HG02759 (cell line): ENCODE data around the gene PRKCB.

Source experiments
- ATAC-seq: cut with Tn5 transposase; IDR thresholded peaks from one replicate; pipeline ENCODE4 v1.9.1; 2021; ENCODE audit warnings: mild to moderate bottlenecking, moderate library complexity; ENCODE audit not compliant: unreplicated experiment

The PRKCB gene

DNA sequence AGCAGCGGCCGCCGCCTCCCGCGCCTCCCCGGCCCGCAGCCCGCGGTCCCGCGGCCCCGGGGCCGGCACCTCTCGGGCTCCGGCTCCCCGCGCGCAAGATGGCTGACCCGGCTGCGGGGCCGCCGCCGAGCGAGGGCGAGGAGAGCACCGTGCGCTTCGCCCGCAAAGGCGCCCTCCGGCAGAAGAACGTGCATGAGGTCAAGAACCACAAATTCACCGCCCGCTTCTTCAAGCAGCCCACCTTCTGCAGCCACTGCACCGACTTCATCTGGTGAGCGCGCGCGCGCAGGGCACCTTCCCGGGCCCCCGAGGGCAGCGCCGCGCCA lies 258 bp downstream of the PRKCB start:
- peak; percentile 7 for ATAC-seq

DNA sequence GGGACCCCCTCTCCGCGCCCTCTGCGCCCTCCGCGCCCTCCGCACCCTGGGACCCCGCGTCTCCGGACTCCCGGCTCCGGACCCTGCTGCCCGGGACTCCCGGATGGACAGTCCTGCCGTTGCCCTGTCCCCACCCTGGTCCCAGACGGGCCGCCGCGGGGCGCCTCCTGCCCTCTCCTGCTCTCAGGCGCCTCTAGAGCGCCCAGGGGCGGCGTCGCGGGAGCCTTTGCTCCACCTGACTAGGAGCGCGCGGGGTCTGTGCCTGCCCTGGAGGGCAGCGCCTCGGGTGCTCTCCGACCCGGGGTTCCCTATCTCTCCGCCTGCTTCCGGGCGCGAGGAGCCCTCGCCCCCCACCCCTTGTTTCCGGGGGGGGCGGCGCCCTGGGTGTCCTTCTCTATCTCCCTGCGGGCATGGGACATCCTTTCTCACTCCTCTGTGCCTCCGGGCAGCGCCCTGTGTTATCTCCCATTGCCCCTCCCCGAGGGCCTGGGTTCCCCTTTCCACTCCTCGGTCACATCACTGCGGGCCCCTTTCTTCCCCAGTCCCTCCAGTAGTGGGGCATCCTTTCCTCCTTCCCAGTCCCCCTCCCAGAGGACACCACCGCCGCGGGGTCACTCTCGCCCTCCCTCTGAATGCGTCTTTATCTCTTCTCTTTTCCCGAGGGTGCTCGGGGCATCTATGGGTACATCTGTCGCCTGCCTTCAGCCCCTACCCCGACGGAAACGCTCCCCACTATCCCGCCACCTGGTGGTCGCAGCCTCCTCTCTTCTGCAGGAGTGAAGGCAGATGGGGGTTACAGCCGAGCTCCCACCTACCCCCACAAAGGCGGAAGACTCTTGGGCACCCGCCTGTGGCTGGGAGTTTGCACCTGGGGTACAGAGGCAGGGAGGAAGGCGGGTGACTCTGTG lies 875 bp downstream of the PRKCB start:
- peak; percentile 26 for ATAC-seq

DNA sequence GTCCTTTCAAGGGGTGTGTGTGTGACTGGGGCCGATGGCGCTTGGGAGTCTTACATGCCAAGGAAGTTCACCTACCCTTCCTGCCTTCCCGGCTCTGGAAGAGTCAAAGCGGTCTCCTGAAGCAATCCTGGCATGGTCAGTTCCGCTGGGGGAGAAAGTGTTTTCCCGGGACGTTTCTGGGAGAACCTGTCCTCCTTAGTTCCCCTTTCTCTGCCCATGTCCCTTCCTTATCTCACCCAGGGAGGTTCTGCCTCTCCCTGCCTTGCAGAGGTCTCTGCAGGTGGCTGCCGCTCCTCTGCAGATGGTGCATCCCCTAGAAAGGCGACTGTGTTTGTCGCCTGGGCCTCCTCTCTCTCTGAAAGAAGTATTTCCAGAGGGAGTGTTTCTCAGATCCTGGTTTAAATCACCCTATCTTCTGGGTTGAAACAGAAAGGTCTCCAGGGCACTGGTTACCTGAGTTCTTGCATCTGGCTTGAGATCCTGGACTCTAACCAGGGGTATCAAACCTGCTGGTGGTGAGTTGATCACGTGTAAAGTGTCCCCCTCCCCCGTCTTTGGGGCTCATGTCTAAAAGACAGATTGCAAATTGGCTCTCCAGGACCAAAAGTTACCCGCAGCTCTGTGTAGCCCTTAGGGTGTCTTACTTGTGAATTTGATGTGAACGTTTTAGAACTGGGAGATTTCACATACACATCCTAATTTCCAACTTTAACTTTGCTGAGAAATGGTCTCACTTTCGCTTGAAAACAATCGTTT lies 1.9 kb downstream of the PRKCB start:
- ATAC-seq, result no peak

DNA sequence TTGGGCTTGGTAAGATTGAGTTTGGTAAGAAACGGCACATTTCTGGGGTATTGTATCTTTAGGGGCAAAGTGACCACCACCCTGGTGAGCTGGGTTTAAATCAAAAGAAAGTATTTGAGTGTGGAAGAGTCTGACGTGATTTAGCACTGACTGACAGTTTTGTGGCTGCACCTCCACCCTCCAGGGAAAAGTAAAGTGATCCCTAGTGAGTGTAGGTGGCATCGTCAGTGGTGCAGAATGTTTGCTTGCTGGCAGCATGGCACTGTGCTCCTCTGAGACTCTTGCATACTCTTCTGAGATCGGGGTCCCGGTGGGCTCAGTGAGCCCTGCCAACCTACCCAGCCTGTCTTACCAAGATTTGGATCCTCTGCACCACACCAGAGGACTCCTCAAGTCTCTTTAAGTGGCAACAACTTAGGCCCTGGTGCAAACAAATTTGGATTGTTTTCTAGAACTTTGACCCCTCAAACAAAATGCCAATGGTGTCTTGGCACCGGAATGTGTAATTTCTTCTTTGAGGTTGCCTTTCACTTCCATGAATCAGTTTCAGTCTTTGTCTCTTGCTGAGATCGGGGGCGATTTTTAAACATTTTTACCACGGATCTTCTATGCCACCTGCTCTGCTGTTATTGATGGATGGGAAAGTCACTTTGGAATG lies 2.8 kb downstream of the PRKCB start:
- no peak for ATAC-seq

DNA sequence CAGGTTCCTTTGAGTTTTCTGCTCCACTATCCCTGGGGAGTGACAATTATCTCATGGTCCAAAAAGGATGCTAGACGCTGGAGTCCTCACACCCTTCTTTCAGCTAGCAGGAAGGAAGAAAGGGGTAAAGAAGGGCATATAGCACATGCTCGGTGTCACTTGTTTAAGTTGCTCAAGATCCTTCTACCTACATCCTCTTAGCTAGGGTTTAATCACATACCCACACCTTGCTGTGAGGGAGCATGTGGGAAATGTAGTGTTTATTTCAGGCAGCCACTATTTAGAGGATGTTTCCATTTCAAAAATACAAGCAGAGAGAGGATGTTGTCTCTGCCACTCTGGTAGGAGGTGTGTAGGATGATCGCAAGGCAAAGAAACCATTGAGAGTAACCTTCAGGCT lies 4.5 kb downstream of the PRKCB start:
- ATAC-seq, result no peak

DNA sequence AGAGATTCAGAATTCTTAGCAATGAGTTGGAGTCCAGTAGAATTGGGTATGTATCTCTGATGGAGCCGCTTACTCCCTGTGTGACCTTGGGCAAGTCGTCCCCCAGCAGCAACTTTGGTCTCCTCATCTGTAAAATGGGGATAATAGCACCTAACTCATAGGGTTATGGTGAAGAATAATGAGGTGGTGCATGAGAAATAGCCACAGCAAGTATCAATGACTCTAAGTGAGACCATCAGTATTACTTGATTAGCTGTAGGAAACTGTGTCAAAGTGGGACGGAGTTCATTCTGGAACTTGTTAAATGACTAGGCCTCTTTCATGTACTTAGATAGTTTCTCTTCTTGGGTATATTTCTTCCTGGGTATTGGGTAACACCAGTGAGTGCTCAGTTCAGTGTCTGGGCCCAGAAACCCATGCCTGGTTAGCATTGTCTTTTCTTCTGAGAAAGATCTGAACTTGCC lies 6.4 kb downstream of the PRKCB start:
- peak; percentile 61 for ATAC-seq

DNA sequence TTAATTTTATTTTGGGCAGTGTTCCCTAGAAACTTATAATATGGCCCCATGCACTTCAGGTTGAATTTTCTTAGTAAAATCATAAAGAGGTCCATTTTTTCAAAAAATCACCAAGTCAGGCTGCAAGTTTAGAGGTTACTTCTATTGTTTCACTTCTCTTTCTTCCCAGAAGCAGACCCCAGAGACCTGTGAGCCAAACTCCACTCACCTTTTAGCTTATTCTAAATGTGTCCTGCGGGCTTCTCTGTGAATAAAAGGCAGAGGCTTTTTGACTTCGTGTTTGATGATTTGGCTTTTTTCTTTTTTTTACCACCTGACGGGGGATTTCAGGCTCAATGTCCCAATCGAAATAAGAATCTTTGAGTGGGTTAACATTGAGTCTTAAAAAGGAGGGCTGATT lies 7.4 kb downstream of the PRKCB start:
- ATAC-seq, result no peak

DNA sequence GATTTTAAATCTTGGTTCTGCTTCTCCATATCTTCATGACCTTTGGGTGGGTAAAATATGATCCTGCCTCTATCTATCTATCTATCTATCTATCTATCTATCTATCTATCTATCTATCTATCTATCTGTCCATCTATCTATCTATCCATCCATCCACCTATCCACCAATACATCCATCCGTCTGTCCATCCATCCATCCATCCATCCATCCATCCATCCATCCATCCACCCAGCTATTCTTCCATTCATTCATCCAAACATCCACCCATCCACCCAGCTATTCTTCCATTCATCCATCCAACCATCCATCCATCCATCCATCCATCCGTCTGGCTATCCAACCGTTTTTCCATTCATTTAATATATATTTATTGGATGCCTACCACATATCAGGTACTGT lies 11.5 kb downstream of the PRKCB start:
- ATAC-seq, result no peak

DNA sequence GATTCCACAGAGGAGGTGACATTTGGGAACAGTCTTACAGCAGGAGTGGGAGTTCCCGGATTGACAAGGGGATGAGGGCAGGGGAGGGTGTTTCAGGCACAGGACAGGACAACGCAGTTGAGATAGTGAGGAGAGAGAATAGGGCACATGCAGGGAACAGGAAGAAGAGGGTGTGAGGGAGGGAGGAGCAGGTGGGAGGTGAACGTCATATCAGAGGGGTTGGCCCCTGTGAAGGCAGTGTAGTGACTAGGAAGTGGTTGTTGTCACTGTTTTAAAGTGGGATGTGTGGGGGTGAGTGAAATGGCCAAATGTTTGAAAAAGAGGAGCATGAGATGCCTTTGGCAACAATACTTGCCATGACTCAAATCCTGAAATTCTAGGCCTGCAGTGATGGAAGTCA lies 12.2 kb downstream of the PRKCB start:
- ATAC-seq, result no peak

DNA sequence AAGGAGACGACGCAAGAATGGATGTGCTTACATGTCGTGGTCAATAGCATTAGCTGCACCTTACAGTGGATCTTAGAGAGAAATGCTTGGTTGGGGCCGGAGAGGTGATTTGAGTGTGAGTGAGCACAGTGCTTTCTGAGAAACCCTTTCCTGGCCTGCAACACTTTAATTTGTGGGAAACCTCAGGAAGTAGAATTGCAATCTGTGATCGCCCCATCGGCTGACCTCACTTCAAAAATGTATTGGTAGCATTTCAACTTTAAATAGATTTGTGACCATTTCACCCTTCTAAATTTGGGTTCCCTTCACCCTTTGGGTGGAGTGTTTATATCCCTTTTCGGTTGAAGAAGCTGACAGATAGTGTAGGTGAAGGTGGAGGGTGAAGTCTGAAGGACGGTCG lies 13.2 kb downstream of the PRKCB start:
- no peak for ATAC-seq

DNA sequence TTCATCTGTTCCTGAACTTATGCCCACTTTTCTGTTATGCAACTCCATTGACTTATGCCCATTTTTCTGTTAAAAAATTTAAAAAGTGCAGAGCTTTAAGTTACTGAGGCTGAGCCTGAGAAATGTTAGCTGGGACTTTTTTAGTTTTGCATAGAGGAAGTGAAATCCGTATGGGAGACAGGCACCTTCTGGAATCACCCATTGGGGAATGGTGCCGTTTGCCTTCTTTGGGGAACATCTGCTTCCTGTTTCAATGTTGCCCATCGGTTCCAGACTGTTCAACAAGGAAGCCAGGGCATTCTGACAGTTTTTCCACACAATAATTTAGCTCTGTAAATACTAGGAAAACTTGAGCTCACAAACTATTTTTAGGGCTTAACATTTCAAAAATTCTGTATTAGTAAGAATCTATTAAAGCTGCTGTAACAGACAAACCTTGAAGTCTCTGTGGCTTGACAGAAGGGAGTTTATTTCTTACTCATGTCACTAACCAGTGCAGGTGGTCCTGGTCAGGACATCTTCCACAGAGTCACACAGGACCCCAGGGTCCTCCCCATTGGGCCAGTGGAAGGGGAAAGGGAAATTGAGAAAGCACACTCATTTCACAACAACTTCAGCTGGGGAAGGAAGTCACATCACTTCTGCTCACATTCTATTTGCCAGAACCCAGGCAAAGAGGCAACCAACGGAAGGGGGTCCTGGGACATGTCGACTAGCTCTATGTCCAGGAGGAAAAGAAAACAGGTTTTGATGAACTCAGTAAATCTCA lies 17.2 kb downstream of the PRKCB start:
- ATAC-seq, result no peak

DNA sequence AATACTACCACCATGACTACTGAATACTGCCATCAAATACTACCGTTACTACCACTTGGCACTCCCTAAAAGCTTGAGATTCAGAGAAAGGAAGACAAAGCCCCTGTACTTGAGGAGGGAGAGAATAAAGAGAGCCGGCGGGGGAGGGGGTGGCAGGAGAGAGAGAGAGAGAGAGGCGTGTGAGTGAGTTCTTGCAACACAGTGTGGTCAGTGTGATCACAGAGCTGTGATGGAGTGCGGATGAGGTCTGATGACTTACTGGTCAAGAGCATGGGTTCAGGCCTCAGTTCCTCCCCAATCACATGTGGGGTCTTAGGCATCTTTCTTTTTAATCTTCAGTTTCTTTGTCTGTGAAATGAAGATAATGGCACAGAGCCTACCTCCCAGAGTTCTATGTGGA lies 19.2 kb downstream of the PRKCB start:
- ATAC-seq, result no peak

DNA sequence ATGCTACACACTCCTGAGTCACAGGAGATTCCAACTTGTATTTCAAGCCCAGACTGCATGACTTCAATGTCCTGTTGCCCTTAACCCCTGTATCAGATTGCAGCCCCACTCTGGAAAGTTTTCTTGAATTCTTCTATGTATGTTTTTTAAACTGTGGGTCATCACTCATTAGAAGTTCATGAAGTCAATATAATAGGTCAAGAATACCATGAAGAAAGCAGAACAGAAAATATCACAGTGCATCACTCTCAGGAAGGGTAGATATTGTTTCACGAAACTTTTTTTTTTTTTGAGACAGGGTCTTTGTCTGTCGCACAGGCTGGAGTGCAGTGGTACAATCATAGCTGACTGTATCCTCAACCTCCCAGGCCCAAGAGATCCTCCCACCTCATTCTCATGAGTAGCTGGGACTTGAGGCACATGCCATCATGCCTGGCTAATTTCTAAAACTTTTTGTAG lies 20.5 kb downstream of the PRKCB start:
- no peak for ATAC-seq

DNA sequence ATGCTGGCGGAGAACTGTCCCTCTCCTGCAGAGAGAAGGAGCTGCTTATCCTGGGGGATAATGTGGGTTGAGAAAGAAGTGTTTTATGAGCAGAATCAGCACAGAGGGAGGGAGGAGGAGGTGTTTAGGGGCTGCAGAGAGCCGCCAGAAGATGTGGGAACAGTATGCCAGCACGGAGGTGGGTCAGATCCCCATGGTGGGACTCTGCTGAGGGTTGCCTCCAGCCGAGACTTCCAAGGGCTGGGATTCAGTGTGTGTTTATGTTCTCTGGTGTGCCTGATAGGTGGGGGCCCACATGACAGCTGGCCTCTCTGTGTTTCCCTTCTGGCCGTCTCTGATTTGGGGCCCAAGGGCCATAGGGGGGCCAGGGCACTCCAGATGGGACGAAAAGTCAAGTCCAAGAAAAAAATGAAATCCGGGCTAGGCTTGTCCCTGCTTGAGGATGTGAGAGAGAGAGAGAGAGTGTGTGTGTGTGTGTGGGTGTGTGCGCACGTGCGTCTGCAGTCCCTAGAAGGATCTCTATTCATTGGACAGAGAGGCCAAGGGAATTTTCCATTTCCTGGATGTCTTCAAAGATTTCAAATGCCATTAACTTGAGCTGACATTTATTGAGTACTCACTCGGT lies 21.6 kb downstream of the PRKCB start:
- ATAC-seq, result no peak

DNA sequence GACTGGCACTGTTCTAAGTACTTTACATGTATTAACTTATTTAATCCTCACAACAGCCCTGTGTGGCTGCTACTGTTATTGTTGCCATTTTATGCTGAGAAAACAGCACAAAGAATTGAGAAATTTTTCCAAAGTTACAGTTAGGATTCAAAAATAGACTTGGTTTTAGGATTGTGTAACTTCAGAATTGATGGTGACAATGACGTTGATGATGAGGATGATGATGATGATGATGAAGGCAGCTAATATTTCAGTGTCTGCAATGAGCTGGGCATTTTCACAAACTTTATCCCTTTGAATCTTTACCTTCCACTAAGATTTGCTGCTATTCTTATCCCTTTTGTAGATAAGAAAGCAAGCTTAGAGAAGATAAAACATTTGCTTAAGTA lies 22.1 kb downstream of the PRKCB start:
- no peak for ATAC-seq

DNA sequence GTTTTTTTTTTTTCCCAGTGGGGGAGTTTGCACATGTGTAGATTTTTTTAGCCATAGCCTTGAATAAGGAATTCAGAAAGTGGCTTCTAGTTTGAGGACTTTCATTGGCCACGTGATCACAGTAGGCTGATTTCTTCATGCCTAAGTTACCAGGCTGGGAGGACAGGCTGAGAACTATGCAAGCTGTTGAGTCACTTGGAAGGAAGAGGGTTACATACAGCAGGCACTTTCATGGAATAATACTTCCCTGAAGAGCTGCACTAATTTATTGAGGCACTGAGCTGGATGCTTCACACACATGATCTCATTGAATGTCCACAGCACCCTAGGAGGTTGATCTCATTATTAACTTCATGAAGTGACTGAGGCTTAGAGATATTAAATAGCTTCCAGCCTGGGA lies 22.8 kb downstream of the PRKCB start:
- no peak for ATAC-seq

DNA sequence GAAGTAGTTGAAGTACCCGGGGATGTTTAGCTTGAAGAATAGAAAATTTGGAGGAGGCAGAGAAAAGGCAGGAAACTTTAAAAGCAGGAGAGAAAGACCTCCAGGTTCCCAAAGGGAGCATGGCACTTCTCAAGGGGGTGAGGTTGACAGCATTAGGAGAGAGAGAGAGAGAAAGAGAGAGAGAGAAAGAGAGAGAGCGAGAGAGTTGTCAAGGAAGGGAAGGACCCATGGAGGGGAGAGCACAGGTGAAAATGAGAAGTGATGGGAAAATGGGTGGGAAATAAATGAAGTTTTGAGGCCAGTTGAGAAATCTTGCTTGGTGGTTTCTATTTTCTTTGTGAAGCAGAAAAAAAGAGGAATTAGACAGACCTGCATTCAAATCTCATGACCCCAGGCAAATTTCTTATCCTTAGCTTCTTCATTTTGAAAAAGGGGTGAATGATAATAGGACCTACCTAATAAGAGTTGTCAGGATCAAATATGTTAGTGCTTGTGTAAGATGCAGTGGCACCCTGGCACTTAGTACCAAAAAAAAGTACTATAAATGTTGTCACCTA lies 24.0 kb downstream of the PRKCB start:
- ATAC-seq, result no peak

DNA sequence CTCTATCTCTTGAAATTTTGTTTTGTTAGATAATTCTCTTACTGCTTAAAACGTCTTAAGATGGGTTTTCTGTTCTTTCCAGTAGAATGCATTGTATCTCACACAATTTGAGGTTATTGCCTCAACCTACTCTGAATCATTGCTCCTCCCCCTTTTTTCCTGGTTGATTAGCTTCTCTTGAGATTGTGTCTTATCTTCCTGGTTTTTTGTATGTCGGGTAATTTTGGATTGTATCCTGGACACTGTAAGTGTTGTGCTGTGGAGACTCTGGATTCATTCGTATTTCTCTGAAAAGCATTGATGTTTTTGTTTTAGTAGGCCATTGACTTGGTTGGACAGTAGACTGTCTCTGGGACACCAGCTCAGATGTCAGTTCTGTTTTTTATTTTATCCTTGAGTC lies 26.1 kb downstream of the PRKCB start:
- no peak for ATAC-seq

DNA sequence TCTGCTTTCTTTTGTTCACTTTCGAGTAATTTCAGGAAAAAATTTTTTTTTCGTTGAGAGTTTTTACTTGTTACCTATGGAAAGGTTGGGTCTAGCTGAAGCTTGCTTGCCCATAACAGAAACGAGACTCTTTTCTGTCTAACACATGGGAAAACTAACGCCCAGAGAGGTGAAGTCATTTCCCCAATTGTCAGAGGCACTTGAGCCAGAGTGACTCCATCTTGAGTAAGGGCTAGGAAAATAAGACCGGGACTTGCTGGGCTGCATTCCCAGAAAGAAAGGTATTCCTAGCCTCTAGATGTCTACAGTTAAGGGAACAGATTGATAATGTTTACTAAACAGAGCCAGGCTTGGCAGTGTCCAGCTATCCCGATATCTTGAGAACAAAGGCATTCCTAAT lies 26.8 kb downstream of the PRKCB start:
- no peak for ATAC-seq
